H54 (cell line): ENCODE measurements around the gene SEZ6.
A peak's percentile ranks its signal among the peaks of the same experiment; 100 is the strongest.
"Not testable (repeated sequence)": the region's sequence is repeated elsewhere in the genome, so short reads cannot be mapped to it uniquely, and the experiment has no call there.

Experiments
- DNase-seq: peaks from one replicate; pipeline ENCODE4 v3.0.0; 2011; ENCODE audit warnings: low spot score, mixed read lengths; ENCODE audit not compliant: insufficient read length
- FAIRE-seq: peaks from 3 replicates; lab custom pipeline; 2011; peaks lifted over from hg19 to GRCh38; lab: Jason Lieb, UNC
- POLR2A ChIP-seq: IDR thresholded peaks from 2 replicates; pipeline ENCODE4 v1.6.1; 2011; ENCODE audit warnings: low read depth, mild to moderate bottlenecking, low read length

Gene SEZ6

GRCh38 chr17:28947639-28948038 is 58.2 kb downstream of the SEZ6 start:
- TF ChIP-seq POLR2A = no peak
- DNase-seq = no peak
- FAIRE-seq = no peak

GRCh38 chr17:28946239-28946638 is 59.6 kb downstream of the SEZ6 start:
- FAIRE-seq (peak; percentile 33), DNase-seq (no peak)
- TF ChIP-seq POLR2A = no peak

GRCh38 chr17:28944862-28945741 is 60.7 kb downstream of the SEZ6 start:
- DNase-seq (no peak), FAIRE-seq (no peak)
- TF ChIP-seq POLR2A = no peak

- no peak for TF ChIP-seq POLR2A
- DNase-seq (no peak), FAIRE-seq (no peak)
These were observed 61.5 kb downstream of the SEZ6 start for GRCh38 chr17:28944343-28944742.

GRCh38 chr17:28942925-28943324 is 62.9 kb downstream of the SEZ6 start:
- FAIRE-seq (no peak), DNase-seq (no peak)
- TF ChIP-seq POLR2A = no peak

GRCh38 chr17:28941251-28941650 is 64.6 kb downstream of the SEZ6 start:
- no peak for DNase-seq
- TF ChIP-seq POLR2A = no peak
- no peak for FAIRE-seq

GRCh38 chr17:28940675-28941074 is 65.2 kb downstream of the SEZ6 start:
- no peak for DNase-seq
- FAIRE-seq = no peak
- no peak for TF ChIP-seq POLR2A

- TF ChIP-seq POLR2A = no peak
- no peak for DNase-seq
- FAIRE-seq = no peak
These were observed 65.7 kb downstream of the SEZ6 start for GRCh38 chr17:28940142-28940541.

GRCh38 chr17:28938552-28938951 is 67.3 kb downstream of the SEZ6 start:
- FAIRE-seq (no peak), DNase-seq (no peak)
- TF ChIP-seq POLR2A = no peak

GRCh38 chr17:28937044-28937729 is 68.6 kb downstream of the SEZ6 start:
- no peak for FAIRE-seq
- DNase-seq = no peak
- no peak for TF ChIP-seq POLR2A

GRCh38 chr17:28935744-28936460 is 69.9 kb downstream of the SEZ6 start:
- FAIRE-seq (no peak), DNase-seq (no peak)
- TF ChIP-seq POLR2A = no peak

GRCh38 chr17:28934508-28934907 is 71.3 kb downstream of the SEZ6 start:
- not testable (repeated sequence) for FAIRE-seq, DNase-seq

- TF ChIP-seq POLR2A = no peak
- FAIRE-seq = no peak
- DNase-seq = no peak
These were observed 76.0 kb downstream of the SEZ6 start for GRCh38 chr17:28929787-28930186.

- no peak for TF ChIP-seq POLR2A
- FAIRE-seq (no peak), DNase-seq (no peak)
These were observed 77.8 kb downstream of the SEZ6 start for GRCh38 chr17:28928061-28928460.

- FAIRE-seq = no peak
- no peak for TF ChIP-seq POLR2A
These were observed 79.0 kb downstream of the SEZ6 start for GRCh38 chr17:28926786-28927185.

More at GRCh38 chr17:28926786-28927185, 79.0 kb downstream of the SEZ6 start:
- DNase-seq = no peak
